SK-N-SH treated with all-trans-retinoic acid at 6 μM for 48 hours (cell line): Measurements from ENCODE around the gene GRIK3.

Source experiments
- BACH2 ChIP-seq: fragments of 250-450 bp; sonication (Bioruptor Pico); IDR thresholded peaks from 2 replicates; pipeline ENCODE4 v1.9.0; 2021; ENCODE audit warnings: mild to moderate bottlenecking, borderline replicate concordance
- ESRRG ChIP-seq: fragments of 250-450 bp; sonication (Bioruptor Pico); IDR thresholded peaks from 2 replicates; pipeline ENCODE4 v1.6.1; 2021; ENCODE audit warnings: mild to moderate bottlenecking
- ISL1 ChIP-seq: fragments of 250-450 bp; sonication (Bioruptor Pico); IDR thresholded peaks from 2 replicates; pipeline ENCODE4 v2.1.2; 2022; ENCODE audit warnings: mild to moderate bottlenecking, moderate library complexity
- OSR1 ChIP-seq: fragments of 250-450 bp; sonication (Bioruptor Pico); IDR thresholded peaks from 2 replicates; pipeline ENCODE4 v1.8.0; 2022; ENCODE audit warnings: moderate library complexity, mild to moderate bottlenecking, inconsistent platforms
- TCF4 ChIP-seq: fragments of 250-450 bp; sonication (Bioruptor Pico); IDR thresholded peaks from 2 replicates; pipeline ENCODE4 v1.8.0; 2021; ENCODE audit warnings: mild to moderate bottlenecking, moderate library complexity, borderline replicate concordance
- TOX ChIP-seq: fragments of 250-450 bp; sonication (Bioruptor Pico); IDR thresholded peaks from 2 replicates; pipeline ENCODE4 v1.8.0; 2021; ENCODE audit warnings: mild to moderate bottlenecking, moderate library complexity, borderline replicate concordance
- ZC3H10 ChIP-seq: fragments of 250-450 bp; sonication (Bioruptor Pico); IDR thresholded peaks from 2 replicates; pipeline ENCODE4 v1.5.1; 2021; ENCODE audit warnings: mild to moderate bottlenecking, moderate library complexity
- ZFP3 ChIP-seq: fragments of 250-450 bp; sonication (Bioruptor Pico); IDR thresholded peaks from 2 replicates; pipeline ENCODE4 v1.5.0; 2020; ENCODE audit warnings: mild to moderate bottlenecking, moderate library complexity
- ZFP30 ChIP-seq: fragments of 450-650 bp; formaldehyde crosslinking; IDR thresholded peaks from 2 replicates; pipeline ENCODE4 v1.5.0; 2022; ENCODE audit warnings: mild to moderate bottlenecking, moderate library complexity
- ZNF565 ChIP-seq: fragments of 450-650 bp; formaldehyde crosslinking; conservative IDR thresholded peaks from 2 replicates; pipeline ENCODE4 v1.5.0; 2020; ENCODE audit warnings: low read depth, mild to moderate bottlenecking, moderate library complexity
- ZNF70 ChIP-seq: fragments of 450-650 bp; formaldehyde crosslinking; IDR thresholded peaks from 2 replicates; pipeline ENCODE4 v1.5.0; 2020; ENCODE audit warnings: mild to moderate bottlenecking, moderate library complexity
- ZNF8 ChIP-seq: fragments of 450-650 bp; formaldehyde crosslinking; IDR thresholded peaks from 2 replicates; pipeline ENCODE4 v1.5.0; 2020; ENCODE audit warnings: mild to moderate bottlenecking, moderate library complexity
- TF ChIP-seq, protein P1 (sequence below): fragments of 250-450 bp; sonication (Bioruptor Pico); IDR thresholded peaks from 2 replicates; pipeline ENCODE4 v1.8.0; 2020; ENCODE audit warnings: mild to moderate bottlenecking, moderate library complexity, borderline replicate concordance
- TF ChIP-seq, protein P2 (sequence below): fragments of 250-450 bp; sonication (Bioruptor Pico); IDR thresholded peaks from 2 replicates; pipeline ENCODE4 v1.5.1; 2020; ENCODE audit warnings: low read depth, mild to moderate bottlenecking, moderate library complexity

DNA sequence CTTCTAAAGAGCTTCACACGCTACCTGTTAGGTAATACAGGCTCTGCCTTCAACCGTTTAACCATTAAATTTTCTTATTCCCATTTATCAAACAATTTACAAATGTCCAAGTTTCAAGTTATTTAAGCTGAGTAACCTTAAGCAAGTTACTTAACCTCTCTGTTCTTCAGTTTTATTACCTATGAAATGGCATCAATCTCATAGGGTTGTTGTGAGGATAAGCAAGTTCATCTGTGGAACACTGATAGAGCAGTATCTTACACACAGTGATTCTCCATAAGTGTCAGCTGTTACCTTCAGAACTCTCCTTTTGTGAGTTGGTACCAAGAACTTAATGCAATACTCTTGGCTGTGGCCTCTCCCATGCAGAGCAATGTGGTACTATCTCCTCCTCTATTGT lies 40.0 kb downstream of the GRIK3 start:
- TF ChIP-seq, protein P1, sequence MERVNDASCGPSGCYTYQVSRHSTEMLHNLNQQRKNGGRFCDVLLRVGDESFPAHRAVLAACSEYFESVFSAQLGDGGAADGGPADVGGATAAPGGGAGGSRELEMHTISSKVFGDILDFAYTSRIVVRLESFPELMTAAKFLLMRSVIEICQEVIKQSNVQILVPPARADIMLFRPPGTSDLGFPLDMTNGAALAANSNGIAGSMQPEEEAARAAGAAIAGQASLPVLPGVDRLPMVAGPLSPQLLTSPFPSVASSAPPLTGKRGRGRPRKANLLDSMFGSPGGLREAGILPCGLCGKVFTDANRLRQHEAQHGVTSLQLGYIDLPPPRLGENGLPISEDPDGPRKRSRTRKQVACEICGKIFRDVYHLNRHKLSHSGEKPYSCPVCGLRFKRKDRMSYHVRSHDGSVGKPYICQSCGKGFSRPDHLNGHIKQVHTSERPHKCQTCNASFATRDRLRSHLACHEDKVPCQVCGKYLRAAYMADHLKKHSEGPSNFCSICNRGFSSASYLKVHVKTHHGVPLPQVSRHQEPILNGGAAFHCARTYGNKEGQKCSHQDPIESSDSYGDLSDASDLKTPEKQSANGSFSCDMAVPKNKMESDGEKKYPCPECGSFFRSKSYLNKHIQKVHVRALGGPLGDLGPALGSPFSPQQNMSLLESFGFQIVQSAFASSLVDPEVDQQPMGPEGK = no peak
- TF ChIP-seq TCF4 (CRISPR knock-in tag) (no peak), ZNF565 (CRISPR knock-in tag) (no peak), ZNF8 (CRISPR knock-in tag) (no peak), ESRRG (CRISPR knock-in tag) (no peak), TOX (CRISPR knock-in tag) (no peak), ZFP30 (CRISPR knock-in tag) (no peak), ZNF70 (CRISPR knock-in tag) (no peak), BACH2 (CRISPR knock-in tag) (no peak), ZC3H10 (CRISPR knock-in tag) (no peak), OSR1 (CRISPR knock-in tag) (no peak), ISL1 (CRISPR knock-in tag) (no peak), ZFP3 (CRISPR knock-in tag) (no peak)
- TF ChIP-seq, protein P2, sequence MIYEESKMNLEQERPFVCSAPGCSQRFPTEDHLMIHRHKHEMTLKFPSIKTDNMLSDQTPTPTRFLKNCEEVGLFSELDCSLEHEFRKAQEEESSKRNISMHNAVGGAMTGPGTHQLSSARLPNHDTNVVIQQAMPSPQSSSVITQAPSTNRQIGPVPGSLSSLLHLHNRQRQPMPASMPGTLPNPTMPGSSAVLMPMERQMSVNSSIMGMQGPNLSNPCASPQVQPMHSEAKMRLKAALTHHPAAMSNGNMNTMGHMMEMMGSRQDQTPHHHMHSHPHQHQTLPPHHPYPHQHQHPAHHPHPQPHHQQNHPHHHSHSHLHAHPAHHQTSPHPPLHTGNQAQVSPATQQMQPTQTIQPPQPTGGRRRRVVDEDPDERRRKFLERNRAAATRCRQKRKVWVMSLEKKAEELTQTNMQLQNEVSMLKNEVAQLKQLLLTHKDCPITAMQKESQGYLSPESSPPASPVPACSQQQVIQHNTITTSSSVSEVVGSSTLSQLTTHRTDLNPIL (CRISPR knock-in tag) = no peak
